Hippocampal formation (tissue), 2 donors: ENCODE data around the gene OTOGL.
"Not testable (repeated sequence)": the region's sequence is repeated elsewhere in the genome, so short reads cannot be mapped to it uniquely, and the experiment has no call there.

Experiments
- DNase-seq, 2 donors: peaks; one replicate each; lab custom pipeline; 2025; lab: John Stamatoyannopoulos, UW

OTOGL gene

DNA sequence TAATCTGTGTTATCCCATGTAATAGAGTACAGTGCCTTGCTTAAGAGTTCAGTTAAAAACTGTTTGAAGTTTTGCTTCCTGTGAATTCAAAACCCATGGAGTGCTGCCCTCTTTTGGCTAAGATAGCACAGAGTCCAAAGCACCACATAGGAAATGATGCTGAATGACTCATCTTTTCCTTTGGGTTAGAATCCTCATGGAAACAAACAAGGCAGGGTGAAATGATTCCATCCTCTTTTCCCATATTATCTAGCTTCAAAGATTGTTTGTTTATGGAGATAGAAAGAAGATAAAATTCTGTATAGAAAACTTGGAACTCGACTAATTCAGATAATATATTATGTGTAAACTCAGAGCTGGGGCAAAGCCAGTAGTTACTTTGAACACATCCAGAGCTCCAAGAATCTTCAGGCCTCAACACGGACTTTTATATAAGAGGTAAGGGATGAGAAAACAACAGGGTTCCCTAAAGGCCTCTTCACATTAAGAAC, 87.4 kb downstream of the OTOGL start:
- peak in 1 of 2 donors; percentile 78 for DNase-seq

DNA sequence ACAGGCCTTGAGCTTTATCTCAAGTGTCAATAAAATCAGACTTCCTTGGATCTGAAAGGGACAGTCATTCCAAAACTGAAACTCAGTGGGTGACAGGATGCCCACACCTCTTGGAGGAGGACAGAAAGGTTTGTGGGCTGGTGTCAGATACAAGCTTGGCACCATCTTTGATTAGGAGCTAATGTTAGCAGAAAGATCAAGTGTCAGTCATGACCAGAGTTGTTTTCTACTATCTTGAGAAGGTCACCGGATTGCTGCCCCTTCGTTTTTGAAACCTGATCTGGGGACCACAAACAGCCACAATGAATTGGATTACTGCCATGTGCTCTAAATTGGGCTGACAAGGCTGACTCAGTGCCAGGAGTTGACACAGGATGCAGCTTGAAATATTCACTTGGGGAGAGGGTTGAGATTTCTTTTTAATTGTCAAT, 88.3 kb downstream of the OTOGL start:
- DNase-seq: no peak

DNA sequence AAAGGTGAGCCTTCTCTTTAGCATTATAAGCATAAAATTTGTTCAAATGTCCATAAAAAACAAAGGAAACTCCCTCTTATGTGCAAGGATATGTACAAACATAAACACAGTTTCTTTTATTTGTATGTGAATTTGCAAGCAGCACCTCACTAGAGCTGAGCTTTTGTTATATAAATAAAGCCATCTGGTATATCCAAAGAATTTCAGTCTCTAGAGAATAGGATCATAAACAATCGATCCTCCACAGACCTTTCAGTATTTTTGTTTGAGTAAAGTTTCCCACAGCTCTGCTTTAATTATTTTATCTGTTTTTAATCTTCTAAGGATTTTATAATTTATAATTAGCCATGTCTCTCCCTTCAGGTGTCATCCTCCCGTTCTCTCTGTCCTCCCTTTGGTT, 89.2 kb downstream of the OTOGL start:
- DNase-seq: no peak

DNA sequence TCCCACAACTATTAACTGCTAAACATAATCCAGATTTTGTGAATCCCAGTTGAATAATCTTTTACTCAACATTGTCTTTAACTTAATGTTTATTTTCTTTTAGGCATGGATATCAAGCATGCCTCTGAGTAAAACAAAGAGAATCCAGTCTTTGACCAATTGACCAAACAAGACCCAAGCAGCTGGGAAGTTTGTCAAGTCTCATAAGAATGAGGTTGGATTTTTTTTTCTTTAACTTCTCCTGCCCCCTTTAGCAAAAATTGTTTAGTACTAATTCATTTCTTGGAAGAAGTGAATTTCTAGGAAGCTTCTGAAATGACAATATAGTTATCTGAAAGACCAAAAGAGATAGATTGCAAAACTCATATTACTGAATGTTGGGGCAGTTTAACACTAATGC, 89.9 kb downstream of the OTOGL start:
- DNase-seq: no peak

DNA sequence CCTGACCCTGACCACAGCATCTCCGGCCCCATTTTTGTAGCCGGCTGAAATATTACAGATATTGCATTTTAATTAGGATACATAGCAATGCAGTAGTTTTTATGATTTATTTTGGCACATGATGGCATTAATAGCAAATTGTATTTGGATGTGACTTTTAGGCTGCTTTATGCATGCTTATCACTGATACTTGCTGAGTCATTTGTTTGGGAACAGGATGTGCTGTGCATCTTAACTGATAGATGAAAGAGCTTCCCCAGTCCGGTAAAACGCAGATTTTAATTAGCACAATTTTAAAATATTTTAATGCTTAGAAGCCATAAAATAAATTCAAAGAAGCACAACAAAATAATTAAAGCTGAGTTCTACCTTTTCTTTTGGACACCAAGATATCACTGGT, 90.7 kb downstream of the OTOGL start:
- DNase-seq: no peak

DNA sequence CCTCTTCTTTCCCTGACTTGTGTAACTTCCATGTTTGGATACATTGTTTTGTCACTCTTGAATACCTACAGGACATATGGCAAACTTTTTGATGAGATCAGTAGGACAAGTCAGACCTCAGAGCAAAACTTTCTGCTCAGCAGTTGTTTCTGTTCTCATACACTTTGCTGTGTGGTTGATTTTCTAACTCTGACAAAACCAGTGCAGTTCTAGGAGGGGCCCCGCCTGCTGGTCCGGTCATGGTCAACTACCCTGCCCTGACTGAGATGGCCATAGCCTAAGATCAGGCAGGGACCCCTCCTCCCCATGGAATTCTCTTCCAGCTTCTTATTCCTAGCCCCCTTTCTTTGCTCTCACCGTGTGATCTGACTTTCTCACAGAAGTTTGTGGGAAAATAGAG, 92.8 kb downstream of the OTOGL start:
- DNase-seq: no peak

DNA sequence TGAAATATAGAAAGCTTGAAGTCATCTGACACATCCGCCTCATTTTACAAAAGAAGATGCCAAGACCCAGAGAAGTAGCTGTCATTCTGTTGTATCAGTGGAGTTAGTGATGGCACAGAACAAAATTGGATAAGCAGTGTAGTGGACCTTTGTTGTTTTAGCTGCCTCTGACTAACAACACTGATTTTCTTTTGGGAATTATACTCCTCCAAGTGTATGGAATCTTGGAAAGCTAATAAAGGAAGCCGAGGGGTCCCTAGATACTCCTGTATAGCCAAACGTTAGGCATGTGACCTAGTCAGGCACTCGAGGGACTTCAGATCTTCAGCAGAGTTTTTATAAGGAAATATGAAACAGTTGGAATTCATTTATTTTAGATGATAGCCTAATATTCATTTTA, 94.5 kb downstream of the OTOGL start:
- DNase-seq: no peak

DNA sequence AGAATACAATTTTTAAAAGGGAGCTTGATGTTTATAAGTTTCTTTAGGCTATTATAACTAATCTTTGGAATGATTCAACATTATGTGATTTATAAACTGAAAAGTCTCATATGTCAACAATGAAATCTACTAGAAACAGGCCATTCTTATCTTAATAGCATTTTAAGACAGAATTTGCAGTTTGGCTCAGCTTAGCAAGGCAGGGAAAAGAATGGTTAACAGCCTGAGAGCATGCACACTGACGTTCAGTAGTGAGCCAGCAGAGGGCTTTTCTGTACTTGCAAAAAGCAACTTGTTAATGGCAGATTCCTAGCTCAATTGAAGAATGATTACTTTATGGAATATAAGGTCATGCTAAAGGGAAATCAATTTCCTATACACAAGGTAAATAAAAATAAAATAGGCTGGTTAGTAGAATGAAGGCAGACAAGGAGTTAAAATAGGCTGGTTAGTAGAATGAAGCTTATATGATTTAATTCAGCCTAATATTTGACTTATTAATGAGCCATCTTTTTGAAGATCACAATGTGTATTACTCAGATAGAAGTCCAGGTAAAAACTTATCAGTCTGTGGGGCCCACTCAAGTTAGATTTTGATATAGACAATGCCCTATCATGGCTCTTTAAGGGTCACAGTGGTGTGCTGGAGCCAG, 95.9 kb downstream of the OTOGL start:
- peak in 1 of 2 donors; percentile 9 for DNase-seq

DNA sequence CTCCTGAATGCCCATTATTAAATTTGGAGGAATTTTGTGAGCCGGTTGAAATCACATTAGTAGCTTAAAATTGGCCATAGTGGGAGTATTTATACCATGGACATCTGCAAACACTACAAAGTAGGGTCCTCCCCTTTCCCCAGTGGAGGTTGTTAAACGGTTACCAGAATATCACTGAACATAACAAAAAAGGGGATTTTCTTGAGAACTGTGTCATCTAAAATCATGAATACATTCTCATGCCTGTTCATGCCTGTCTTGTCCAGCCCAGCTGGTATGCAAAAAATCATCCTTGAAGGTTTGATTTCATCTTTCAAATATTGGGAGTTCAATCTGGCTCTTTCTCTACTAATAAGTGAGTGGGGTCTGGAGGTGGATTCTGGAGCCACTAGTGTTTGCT, 96.4 kb downstream of the OTOGL start:
- DNase-seq: no peak

DNA sequence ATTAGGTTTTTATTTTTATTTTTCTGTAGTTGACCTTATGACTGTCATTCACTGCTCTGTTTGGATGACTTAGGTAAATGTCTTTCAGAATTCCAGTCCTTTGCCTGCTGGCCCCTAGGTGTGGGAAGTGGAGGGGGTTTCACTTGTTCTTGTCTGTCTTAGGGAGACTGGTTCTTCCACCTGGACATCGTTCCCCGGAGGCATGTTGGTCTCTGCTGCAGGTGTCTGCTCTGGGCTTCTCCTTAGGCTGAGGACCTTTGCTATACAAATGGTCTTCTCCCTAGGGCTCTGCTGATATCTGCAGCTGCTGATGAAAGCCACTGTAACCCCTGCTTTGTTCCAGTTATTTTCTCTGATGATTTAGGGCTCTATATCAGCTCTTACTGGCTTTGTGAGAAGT, 97.1 kb downstream of the OTOGL start:
- no peak for DNase-seq

DNA sequence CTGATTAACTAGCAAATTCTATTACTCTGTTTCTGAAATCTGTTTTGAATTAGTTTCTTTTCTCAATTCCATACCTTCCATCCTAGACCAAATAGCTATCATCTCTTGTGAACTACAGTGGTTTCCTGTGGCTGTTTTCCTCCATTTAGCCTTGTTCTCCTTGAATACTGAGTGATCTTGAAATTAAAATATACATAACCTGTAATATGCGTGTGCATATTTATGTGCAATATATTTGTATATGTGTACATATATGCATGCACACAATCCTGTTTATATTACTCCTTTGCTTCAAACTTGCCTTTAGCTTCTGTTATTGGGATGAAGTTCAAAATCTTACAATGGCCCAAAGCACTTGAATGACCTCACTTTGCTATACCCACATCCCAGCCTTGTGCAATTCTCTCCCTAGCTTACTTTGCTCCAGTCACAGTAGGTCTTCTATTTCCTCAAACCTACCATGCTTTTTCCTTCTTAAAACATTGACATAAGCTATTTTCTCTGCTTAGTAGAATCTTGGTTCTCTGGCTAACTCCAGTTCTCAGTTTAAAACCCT, 99.5 kb downstream of the OTOGL start:
- no peak for DNase-seq

DNA sequence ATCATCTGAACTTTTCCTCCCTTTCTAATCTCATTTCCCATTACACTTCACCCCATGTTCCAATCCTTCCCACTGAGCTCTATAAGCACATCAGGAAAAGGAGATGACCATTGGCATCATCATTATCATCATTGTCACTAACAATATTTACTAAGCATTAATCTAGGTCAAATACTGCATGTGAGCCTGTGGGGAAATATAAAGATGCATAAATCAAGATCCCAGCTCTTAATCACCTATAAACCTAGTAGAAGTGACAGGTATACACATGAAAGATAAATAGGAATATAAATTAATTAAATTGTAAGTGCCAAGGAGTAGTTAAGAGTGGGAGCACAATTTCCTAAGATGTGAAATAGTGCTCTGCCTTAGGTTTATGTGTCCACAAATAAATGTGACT, 100.6 kb downstream of the OTOGL start:
- no peak for DNase-seq

DNA sequence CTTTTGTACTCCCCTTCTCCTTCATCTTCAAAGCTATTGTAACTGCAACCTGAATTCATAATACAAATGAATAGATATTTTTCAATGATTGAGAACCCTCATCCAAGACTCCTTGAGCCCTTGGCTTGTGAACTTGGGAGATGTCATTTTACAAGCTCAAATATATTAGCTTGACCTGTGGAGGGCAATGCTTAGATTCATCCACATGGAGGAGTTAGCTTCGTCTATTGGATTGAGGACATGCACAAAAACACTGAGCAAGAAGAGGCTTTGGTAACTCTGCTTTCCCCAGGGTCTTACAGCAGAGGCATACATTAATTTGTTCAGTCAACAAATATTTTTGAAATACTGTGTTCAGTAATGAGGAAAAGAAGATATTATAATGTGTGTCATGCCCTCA, 101.1 kb downstream of the OTOGL start:
- no peak for DNase-seq

DNA sequence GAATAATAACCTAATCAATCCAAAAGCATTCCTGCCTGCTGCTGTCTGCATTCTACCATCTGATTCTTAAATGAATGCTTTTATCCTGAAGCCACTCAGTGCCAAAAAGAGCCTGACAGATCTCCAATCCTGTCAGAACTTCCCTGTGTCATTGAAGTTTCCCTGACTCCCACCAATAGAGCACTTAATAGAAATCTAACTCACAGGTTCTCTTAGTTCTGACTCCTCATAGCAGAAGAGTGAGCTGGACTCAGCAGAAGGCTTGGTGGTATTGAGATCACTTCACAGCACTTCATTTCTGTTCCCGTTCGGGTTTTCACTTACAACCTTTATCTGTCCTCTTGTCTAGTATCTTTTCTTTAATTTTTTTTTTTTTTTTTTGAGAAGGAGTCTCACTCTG, 102.6 kb downstream of the OTOGL start:
- DNase-seq: no peak

DNA sequence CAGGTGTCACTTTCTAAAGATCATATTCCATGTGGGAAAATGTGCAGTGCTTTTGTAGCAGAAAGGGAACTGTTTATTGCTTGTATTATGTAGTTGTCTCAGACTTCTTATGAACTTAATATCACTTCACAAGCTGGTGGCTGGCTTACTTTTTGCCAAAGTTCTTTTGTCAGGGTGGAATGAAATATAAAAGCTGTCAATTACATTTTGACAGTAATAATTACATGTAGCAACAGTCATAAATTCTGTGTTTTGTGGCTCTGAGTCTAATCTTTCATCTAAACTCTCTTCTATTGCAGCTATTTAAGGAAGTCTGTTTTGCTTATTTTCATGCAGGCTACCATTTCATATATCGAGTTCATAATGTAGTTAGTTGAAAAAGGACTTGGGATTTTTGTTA, 106.6 kb downstream of the OTOGL start:
- no peak for DNase-seq

DNA sequence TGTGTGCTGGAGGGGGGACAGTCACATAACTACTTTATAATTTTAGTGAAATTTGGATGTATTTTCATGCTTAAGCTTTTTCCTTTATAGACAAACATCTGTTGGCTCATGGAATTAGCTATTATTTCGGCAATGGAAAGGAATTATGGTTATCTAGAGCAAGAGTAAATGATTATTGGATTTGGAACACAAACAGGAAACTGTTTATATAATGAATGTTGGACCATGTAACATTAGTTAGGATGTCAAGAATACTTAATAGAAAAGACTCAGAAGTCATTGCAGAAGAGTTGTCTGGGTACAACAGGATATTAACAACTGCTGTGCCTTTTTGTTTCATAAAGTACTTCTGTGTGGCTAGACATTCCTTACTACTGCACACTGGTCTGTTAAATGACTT, 108.7 kb downstream of the OTOGL start:
- DNase-seq: no peak

DNA sequence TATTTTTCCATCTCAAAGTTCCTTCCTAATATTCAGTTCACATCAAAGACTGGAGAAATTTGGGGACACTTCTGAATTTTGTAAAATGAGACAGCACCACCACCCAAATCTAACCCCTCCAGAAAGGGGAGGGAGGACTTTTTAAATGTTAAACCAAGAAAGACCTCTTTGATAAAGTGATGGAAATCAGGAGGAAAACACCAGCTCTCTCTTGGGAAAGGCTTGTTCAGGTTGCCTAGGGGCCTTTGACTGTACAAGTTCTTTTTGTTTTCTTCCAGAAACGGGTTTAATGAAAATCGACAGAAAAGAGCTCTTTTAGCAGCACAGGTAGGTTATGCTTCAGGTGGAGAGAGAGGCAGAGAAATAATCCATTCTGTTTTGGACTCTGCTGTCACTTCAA, 112.3 kb downstream of the OTOGL start:
- no peak for DNase-seq

DNA sequence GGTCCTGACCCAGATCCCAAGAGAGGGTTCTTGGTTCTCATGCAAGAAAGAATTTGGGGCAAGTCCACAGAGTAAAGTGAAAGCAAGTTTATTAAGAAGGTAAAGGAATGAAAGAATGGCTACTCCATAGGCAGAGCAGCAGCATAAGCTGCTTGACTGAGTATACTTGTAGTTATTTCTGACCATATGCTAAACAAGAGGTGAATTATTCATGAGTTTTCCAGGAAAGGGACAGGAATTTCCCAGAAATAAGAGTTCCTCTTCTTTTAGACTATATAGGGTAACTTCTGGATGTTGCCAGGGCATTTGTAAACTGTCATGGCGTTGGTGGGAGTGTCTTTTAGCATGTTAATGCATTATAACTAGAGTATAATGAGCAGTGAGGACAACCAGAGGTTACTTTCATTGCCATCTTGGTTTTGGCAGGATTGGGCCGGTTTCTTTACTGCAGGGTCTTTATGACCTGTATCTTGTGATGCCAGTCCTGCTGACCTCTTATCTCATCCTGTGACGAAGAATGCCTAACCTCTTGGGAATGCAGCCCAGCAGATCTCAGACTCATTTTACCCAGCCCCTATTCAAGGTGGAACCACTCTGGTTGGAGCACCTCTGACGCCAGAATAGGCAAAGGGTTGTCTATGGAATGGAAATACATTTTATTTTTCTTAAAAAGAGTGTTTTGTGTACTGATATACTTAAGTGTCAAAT, 113.8 kb downstream of the OTOGL start:
- DNase-seq: no peak

DNA sequence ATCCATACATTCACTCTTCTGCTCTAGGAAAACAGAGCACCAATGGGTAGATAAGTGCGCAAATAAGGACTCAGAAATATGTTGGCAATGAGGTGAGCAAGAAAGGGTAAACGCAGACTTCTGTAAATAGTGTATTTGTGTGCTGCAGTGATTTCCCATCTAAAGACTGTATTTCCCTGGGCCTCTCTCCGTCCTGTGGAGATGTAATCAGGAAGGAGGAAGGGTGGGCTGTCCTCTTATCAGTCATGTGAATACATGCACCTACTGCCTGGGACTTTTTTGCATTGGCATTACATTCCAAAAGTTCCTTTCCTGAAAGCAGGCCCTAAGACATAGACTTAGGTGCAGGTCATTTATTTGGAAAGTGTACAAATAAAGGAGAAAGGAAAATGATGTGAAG, 114.5 kb downstream of the OTOGL start:
- no peak for DNase-seq

DNA sequence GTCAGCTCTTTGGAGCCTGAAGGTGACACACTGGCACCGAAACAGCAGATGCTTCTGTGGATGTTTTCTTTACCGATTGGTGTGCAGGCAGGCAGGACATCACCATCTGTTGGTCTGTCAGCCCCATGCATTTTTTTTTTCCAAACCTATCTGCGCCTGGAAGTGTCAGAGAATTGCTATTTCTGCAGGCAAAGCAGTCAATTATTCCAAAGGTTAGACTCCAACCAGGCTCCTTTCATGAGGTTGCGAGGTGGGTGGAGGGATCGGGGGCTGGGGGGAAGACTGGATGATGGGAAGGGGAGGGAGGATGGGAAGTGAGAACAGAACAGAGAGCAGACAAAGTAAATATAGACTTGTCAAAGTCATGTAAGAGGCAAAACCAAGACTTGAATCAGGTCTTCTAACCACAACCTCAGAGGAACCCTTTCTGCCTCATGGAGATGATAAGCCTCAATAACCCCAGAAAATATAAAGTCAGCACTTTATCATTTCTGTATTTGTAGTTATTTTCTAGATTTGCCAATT, 117.7 kb downstream of the OTOGL start:
- no peak for DNase-seq

DNA sequence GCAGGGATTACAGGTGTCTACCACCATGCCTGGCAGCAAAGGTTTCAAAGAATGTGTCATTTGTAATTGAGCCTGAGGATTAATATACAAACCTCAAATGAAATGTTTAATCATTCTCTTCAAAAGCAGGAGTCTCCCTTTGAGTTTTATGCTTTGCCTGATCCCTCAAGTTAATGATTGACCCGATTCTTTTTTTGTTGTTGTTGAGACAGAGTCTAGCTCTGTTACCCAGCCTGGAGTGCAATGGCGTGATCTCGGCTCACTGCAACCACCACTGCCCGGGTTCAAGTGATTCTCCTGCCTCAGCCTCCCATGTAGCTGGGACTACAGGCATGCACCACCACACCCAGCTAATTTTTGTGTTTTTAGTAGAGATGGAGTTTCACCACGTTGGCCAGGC, 119.6 kb downstream of the OTOGL start:
- DNase-seq: not testable (repeated sequence)

DNA sequence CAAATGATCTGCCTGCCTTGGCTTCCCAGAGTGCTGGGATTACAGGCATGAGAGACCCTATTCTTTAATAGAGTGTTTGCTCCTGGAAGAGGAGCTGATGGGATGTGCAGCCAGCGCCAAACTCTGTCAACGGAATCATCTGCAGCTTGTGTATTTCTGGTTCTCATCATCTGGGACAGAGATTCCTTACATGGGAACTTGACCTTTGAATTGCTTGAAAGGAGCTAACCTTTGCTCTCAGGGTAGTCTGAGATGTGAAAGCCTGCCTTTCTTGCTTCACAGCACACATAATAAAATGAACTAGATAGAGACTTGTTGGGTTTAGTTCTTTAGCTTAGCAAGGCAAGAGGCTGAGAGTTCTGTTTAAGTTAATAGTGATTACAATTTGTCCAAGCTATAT, 120.0 kb downstream of the OTOGL start:
- no peak for DNase-seq

DNA sequence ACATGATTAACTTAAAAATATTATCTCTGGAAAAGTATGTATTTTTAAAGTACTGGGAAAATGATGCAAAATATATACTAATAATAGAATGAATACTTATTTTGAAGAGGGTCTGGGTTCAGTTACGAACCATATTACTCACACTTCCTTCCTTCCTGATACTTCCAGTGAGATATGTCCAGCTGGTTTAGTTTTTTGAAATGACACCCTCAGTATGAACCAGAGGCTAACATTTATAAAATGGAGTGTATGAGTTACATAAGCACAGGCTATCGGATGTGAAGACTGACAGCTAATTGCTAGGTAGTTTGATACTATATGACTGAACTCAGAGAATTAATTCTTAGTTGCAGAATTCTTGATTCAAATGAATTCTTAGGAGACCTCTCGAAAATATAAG, 122.9 kb downstream of the OTOGL start:
- no peak for DNase-seq
